ENCODE results near the gene EXOSC2. TPM values are rescaled to one million over a fixed set of nuclear protein-coding genes. Genes with fewer than 3 reads are reported as not detected.

EXOSC2 gene
- polyA plus RNA-seq, 1 donor from 2014 or later, result 36.3 TPM

- Histone ChIP-seq H3K9me3 (ENCODE audit: low read length) (peaks cover 3% of the 10 kb centered on the region), H3K27ac (ENCODE audit: low read length) (no peak overlapping the region), H3K27me3 (ENCODE audit: insufficient read depth, low read depth, low read length) (no peaks in the 10 kb centered on the region), H4K20me1 (ENCODE audit: insufficient read depth) (no peaks in the 10 kb centered on the region), H3K79me2 (replicated peaks; ENCODE audit: insufficient read depth, low read length) (no peaks in the 10 kb centered on the region), H3K4me2 (ENCODE audit: low read length) (no peak overlapping the region), H2AFZ (ENCODE audit: low read depth, low read length) (no peak overlapping the region), H3K9me2 (ENCODE audit: insufficient read depth, low read length) (no peaks in the 10 kb centered on the region), H3K4me3 (ENCODE audit: low read length) (no peak overlapping the region), H3F3A (ENCODE audit: insufficient read depth, low read length, poor library complexity, severe bottlenecking) (no peaks in the 10 kb centered on the region), H3K9ac (ENCODE audit: low read length) (no peak overlapping the region), H3K36me3 (ENCODE audit: insufficient read depth, low read length) (no peaks in the 10 kb centered on the region)
- TF ChIP-seq EZH2 (IDR thresholded peaks at IDR 0.05; ENCODE audit: borderline replicate concordance, insufficient read depth, low read length, poor library complexity, severe bottlenecking) (no peak), SMC3 (conservative IDR thresholded peaks at IDR 0.05; ENCODE audit: poor library complexity) (no peak), POLR2AphosphoS5 (IDR thresholded peaks at IDR 0.05) (no peak), MXI1 (conservative IDR thresholded peaks at IDR 0.05; ENCODE audit: poor library complexity, severe bottlenecking) (no peak), TAF1 (IDR thresholded peaks at IDR 0.05; ENCODE audit: low read depth) (no peak), RAD21 (conservative IDR thresholded peaks at IDR 0.05) (no peak), EP300 (conservative IDR thresholded peaks at IDR 0.05; ENCODE audit: poor library complexity, severe bottlenecking) (no peak)
- TF ChIP-seq, protein P1, sequence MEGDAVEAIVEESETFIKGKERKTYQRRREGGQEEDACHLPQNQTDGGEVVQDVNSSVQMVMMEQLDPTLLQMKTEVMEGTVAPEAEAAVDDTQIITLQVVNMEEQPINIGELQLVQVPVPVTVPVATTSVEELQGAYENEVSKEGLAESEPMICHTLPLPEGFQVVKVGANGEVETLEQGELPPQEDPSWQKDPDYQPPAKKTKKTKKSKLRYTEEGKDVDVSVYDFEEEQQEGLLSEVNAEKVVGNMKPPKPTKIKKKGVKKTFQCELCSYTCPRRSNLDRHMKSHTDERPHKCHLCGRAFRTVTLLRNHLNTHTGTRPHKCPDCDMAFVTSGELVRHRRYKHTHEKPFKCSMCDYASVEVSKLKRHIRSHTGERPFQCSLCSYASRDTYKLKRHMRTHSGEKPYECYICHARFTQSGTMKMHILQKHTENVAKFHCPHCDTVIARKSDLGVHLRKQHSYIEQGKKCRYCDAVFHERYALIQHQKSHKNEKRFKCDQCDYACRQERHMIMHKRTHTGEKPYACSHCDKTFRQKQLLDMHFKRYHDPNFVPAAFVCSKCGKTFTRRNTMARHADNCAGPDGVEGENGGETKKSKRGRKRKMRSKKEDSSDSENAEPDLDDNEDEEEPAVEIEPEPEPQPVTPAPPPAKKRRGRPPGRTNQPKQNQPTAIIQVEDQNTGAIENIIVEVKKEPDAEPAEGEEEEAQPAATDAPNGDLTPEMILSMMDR (IDR thresholded peaks at IDR 0.05; ENCODE audit: poor library complexity, severe bottlenecking), result no peak
- TF ChIP-seq, protein P2, sequence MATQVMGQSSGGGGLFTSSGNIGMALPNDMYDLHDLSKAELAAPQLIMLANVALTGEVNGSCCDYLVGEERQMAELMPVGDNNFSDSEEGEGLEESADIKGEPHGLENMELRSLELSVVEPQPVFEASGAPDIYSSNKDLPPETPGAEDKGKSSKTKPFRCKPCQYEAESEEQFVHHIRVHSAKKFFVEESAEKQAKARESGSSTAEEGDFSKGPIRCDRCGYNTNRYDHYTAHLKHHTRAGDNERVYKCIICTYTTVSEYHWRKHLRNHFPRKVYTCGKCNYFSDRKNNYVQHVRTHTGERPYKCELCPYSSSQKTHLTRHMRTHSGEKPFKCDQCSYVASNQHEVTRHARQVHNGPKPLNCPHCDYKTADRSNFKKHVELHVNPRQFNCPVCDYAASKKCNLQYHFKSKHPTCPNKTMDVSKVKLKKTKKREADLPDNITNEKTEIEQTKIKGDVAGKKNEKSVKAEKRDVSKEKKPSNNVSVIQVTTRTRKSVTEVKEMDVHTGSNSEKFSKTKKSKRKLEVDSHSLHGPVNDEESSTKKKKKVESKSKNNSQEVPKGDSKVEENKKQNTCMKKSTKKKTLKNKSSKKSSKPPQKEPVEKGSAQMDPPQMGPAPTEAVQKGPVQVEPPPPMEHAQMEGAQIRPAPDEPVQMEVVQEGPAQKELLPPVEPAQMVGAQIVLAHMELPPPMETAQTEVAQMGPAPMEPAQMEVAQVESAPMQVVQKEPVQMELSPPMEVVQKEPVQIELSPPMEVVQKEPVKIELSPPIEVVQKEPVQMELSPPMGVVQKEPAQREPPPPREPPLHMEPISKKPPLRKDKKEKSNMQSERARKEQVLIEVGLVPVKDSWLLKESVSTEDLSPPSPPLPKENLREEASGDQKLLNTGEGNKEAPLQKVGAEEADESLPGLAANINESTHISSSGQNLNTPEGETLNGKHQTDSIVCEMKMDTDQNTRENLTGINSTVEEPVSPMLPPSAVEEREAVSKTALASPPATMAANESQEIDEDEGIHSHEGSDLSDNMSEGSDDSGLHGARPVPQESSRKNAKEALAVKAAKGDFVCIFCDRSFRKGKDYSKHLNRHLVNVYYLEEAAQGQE (IDR thresholded peaks at IDR 0.05; ENCODE audit: borderline replicate concordance), result no peak
Observed at GRCh38 chr9:130739081-130739480, 45.5 kb downstream of the EXOSC2 start.

GRCh38 chr9:130740218-130741023 lies 46.8 kb downstream of the EXOSC2 start:
- H3F3A ChIP-seq (ENCODE audit: insufficient read depth, low read length, poor library complexity, severe bottlenecking), result no peaks in the 10 kb centered on the region
- TF ChIP-seq EP300 (conservative IDR thresholded peaks at IDR 0.05; ENCODE audit: poor library complexity, severe bottlenecking) (no peak), RAD21 (conservative IDR thresholded peaks at IDR 0.05) (no peak), EZH2 (IDR thresholded peaks at IDR 0.05; ENCODE audit: borderline replicate concordance, insufficient read depth, low read length, poor library complexity, severe bottlenecking) (no peak), MXI1 (conservative IDR thresholded peaks at IDR 0.05; ENCODE audit: poor library complexity, severe bottlenecking) (no peak), SMC3 (conservative IDR thresholded peaks at IDR 0.05; ENCODE audit: poor library complexity) (no peak), POLR2AphosphoS5 (IDR thresholded peaks at IDR 0.05) (no peak), TAF1 (IDR thresholded peaks at IDR 0.05; ENCODE audit: low read depth) (no peak)
- TF ChIP-seq, protein P1 (IDR thresholded peaks at IDR 0.05; ENCODE audit: poor library complexity, severe bottlenecking), result no peak
- TF ChIP-seq, protein P2 (IDR thresholded peaks at IDR 0.05; ENCODE audit: borderline replicate concordance), result no peak
- no peak overlapping the region for H3K9ac ChIP-seq (ENCODE audit: low read length)
- H2AFZ ChIP-seq (ENCODE audit: low read depth, low read length), result no peak overlapping the region
- peaks cover 3% of the 10 kb centered on the region for H3K9me3 ChIP-seq (ENCODE audit: low read length)
- no peaks in the 10 kb centered on the region for H3K36me3 ChIP-seq (ENCODE audit: insufficient read depth, low read length)
- no peaks in the 10 kb centered on the region for H3K27me3 ChIP-seq (ENCODE audit: insufficient read depth, low read depth, low read length)
- no peaks in the 10 kb centered on the region for H4K20me1 ChIP-seq (ENCODE audit: insufficient read depth)
- H3K27ac ChIP-seq (ENCODE audit: low read length), result no peak overlapping the region
- H3K9me2 ChIP-seq (ENCODE audit: insufficient read depth, low read length), result no peaks in the 10 kb centered on the region
- no peak overlapping the region for H3K4me2 ChIP-seq (ENCODE audit: low read length)
- no peaks in the 10 kb centered on the region for H3K79me2 ChIP-seq (replicated peaks; ENCODE audit: insufficient read depth, low read length)
- no peak overlapping the region for H3K4me3 ChIP-seq (ENCODE audit: low read length)
